Suprapubic skin (tissue), 3 donors: Measurements from ENCODE around the gene REPS2.

Source experiments
- CTCF ChIP-seq, 2 donors: fragments of 200-600 bp in 1 of 2; fragments of 450-650 bp in 1 of 2; sonication (generic) in 1 of 2; IDR thresholded peaks; one replicate each; pipeline ENCODE4 v1.5.1; 2016 to 2019; ENCODE audit warnings: antibody characterized with exemption in 2 of 2, mild to moderate bottlenecking in 1 of 2, moderate library complexity in 1 of 2
- POLR2A ChIP-seq, 2 donors: fragments of 450-650 bp; IDR thresholded peaks; one replicate each; pipeline ENCODE4 v1.6.1; 2017; ENCODE audit warnings: antibody characterized with exemption in 2 of 2, mild to moderate bottlenecking in 2 of 2, moderate library complexity in 2 of 2

- TF ChIP-seq POLR2A (IDR thresholded peaks at IDR 0.05) (no peak), CTCF (IDR thresholded peaks at IDR 0.05) (no peak)
These were observed 29.9 kb upstream of the REPS2 start for GRCh38 chrX:16916561-16916960.
